Calu3 (cell line): ENCODE results near the gene FTO. TPM values are rescaled to one million over a fixed set of nuclear protein-coding genes. Genes with fewer than 3 reads are reported as not detected.

Experiments
- BruUV-seq: library from RNA; stranded (reverse); fragments of 400-500 nt; replicated peaks from 2 replicates; lab custom pipeline; 2021; lab: Mats Ljungman, UMichigan
- CTCF ChIA-PET: fragments of 300-600 bp; sonication (Branson Sonifier 250); formaldehyde crosslinking; loops from one replicate; lab custom pipeline; 2022; ENCODE audit warnings: antibody characterized with exemption; lab: Charles Lee
- DNase-seq: peaks from one replicate; pipeline ENCODE4 v3.0.0; 2022
- H3K27ac Mint-ChIP-seq: one replicate; pipeline ENCODE4 v1.8.0; 2022; ENCODE audit warnings: mixed read lengths; ENCODE audit not compliant: unreplicated experiment
- H3K27me3 Mint-ChIP-seq: one replicate; pipeline ENCODE4 v1.8.0; 2022; ENCODE audit warnings: mixed read lengths; ENCODE audit not compliant: unreplicated experiment
- H3K36me3 Mint-ChIP-seq: one replicate; pipeline ENCODE4 v1.8.0; 2022; ENCODE audit warnings: mild to moderate bottlenecking, moderate library complexity, mixed read lengths; ENCODE audit not compliant: insufficient read depth, unreplicated experiment
- H3K4me1 Mint-ChIP-seq: one replicate; pipeline ENCODE4 v1.8.0; 2022; ENCODE audit warnings: mild to moderate bottlenecking, low read depth, mixed read lengths; ENCODE audit not compliant: unreplicated experiment
- H3K4me3 Mint-ChIP-seq: one replicate; pipeline ENCODE4 v1.8.0; 2022; ENCODE audit warnings: mild to moderate bottlenecking, low read depth, moderate library complexity, mixed read lengths; ENCODE audit not compliant: unreplicated experiment
- H3K9me3 Mint-ChIP-seq: one replicate; pipeline ENCODE4 v1.8.0; 2022; ENCODE audit warnings: low read depth, mixed read lengths; ENCODE audit not compliant: unreplicated experiment
- intact Hi-C: fragments of 100-400 bp; cut with micrococcal nuclease; formaldehyde crosslinking; loops from one replicate; pipeline ENCODE4 v1.10.0; 2022; ENCODE audit not compliant: unreplicated experiment
- total RNA-seq: library from RNA; stranded (reverse); gene quantifications from 2 replicates; pipeline ENCODE4 v1.2.3, GENCODE V29; 2022
- TF ChIP-seq, protein P1 (sequence below): fragments of 200-600 bp; IDR thresholded peaks from one replicate; pipeline ENCODE4 v1.8.0; 2022; ENCODE audit warnings: antibody characterized with exemption; ENCODE audit not compliant: unreplicated experiment

FTO gene
- total RNA-seq, 1 experiment from 2014 or later, result 68.9 TPM

DNA sequence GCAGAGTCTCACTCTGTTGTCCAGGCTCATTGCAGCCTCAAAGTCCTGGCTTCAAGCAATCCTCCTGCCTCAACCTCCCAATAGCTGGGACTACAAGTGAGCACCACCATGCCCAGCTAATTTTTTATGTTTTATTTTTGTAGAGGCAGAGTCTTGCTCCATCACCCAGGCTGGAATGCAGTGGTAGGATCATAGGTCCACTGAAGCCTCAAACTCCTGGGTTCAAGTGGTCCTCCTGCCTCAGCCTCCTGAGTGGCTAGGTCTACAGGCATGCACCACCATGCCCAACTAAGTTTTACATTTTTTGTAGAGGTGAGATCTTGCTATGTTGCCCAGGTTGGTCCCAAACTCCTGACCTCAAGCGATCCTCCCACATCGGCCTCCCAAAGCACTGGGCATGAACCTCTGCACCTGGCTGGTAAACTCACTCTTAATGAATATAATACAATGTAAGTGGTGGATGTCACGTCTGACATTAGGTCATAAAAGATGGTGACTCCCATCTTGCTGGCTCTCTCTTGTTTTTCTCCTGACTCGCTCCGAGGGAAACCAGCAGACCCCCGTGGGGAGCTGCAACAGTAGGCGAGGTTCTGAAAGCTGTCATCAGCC is 456.4 kb downstream of the FTO start:
- TF ChIP-seq, protein P1, sequence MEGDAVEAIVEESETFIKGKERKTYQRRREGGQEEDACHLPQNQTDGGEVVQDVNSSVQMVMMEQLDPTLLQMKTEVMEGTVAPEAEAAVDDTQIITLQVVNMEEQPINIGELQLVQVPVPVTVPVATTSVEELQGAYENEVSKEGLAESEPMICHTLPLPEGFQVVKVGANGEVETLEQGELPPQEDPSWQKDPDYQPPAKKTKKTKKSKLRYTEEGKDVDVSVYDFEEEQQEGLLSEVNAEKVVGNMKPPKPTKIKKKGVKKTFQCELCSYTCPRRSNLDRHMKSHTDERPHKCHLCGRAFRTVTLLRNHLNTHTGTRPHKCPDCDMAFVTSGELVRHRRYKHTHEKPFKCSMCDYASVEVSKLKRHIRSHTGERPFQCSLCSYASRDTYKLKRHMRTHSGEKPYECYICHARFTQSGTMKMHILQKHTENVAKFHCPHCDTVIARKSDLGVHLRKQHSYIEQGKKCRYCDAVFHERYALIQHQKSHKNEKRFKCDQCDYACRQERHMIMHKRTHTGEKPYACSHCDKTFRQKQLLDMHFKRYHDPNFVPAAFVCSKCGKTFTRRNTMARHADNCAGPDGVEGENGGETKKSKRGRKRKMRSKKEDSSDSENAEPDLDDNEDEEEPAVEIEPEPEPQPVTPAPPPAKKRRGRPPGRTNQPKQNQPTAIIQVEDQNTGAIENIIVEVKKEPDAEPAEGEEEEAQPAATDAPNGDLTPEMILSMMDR, result no peak
- Mint-ChIP-seq H3K9me3 (peaks cover 7% of the 10 kb centered on the region), H3K4me1 (no peaks in the 10 kb centered on the region), H3K27ac (no peak overlapping the region), H3K27me3 (peaks cover 12% of the 10 kb centered on the region), H3K4me3 (no peak overlapping the region), H3K36me3 (no peaks in the 10 kb centered on the region)
- DNase-seq, result no peak
- BruUV-seq, result no TSS peak
- CTCF ChIA-PET, result interaction anchor here (0.8 kb wide), 1 partner anchor 18 kb away, joined by 3 read pairs; no protein-coding TSS in a partner anchor
- intact Hi-C loops, result no loop called here

DNA sequence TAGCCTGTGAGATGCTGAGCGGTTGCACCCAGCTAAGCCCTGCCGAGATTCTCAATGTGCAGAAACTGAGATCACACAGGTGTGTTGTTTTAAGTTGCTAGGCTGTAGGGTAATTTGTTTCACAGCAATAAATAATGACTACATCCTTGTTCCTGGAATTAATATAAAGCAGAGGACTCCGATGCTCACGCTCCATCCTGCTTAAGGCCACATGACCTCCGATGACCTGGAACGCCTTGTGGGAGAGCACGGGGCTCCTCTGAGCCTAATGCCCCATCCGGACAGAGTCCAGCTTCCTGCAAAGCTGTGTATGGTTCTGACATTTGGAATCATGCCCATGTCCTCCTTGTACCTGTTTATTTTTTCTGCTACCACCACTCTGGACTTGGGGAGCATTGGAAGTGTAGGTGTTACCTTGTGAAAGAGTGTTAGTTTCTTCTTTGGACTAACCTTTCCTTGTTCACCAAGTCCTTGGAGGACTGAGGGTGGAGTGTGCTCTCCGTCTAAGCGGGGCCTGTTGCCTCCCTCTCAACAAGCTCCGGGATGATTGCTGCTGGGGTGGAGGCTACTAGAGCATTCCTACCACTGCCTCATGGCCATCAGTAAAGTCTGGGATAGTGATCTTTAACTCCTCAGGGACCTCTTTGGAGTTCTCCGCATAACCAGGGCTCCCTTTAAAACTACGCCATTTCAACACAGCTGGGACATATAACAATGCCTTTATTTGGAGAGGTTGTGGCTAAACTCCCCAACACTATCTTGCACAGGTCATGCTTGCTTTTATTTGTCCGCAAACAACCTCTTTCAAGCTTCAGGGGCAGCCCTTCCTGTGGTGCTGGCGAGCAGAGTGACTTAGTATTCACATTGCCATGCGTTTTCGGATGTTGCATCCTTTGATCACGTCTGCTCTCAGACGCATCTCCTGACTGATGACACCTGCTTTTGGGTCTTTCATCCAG is 457.3 kb downstream of the FTO start:
- no peak overlapping the region for H3K4me3 Mint-ChIP-seq
- DNase-seq, result no peak
- no peaks in the 10 kb centered on the region for H3K36me3 Mint-ChIP-seq
- no peaks in the 10 kb centered on the region for H3K4me1 Mint-ChIP-seq
- H3K9me3 Mint-ChIP-seq, result peaks cover 7% of the 10 kb centered on the region
- peaks cover 4% of the 10 kb centered on the region for H3K27me3 Mint-ChIP-seq
- TF ChIP-seq, protein P1, result no peak
- H3K27ac Mint-ChIP-seq, result no peak overlapping the region
- intact Hi-C loops, result no loop called here
- CTCF ChIA-PET, result no interaction called here
- no TSS peak for BruUV-seq

DNA sequence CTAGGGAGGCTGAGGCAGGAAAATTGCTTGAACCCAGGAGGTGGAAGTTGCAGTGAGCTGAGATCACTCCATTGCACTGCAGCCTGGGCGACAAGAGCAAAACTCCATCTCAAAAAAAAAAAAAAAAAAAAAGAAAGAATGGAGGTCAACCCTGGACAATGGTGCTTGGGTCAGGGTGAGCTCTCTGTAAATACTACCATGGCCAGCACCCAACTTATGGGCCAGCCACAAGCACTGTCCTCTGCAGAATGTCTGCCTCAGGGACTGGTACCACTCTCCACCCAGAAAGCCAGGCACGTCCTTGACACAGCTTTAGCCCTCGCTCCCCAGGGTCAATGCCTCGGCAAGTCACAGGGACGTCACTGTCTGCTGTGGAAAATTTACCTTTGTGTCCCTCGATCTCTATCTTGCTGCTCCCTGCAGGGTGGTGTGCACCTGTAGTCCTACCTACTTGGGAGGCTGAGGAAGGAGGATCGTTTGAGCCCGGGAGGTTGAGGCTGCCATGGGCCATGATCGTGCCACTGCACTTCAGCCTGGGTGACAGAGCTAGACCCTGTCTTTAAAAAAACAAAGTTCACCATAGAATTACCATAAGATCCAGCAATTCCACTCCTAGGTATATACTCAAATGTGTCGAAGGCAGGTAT is 459.4 kb downstream of the FTO start:
- DNase-seq, result no peak
- TF ChIP-seq, protein P1, result no peak
- BruUV-seq, result no TSS peak
- H3K27me3 Mint-ChIP-seq, result peaks cover 17% of the 10 kb centered on the region
- no peak overlapping the region for H3K4me3 Mint-ChIP-seq
- no peaks in the 10 kb centered on the region for H3K36me3 Mint-ChIP-seq
- intact Hi-C loops, result no loop called here
- H3K4me1 Mint-ChIP-seq, result no peaks in the 10 kb centered on the region
- CTCF ChIA-PET, result interaction anchor here (0.6 kb wide), 1 partner anchor 244 kb away, joined by 3 read pairs; no protein-coding TSS in a partner anchor
- H3K27ac Mint-ChIP-seq, result no peak overlapping the region
- H3K9me3 Mint-ChIP-seq, result peaks cover 9% of the 10 kb centered on the region

DNA sequence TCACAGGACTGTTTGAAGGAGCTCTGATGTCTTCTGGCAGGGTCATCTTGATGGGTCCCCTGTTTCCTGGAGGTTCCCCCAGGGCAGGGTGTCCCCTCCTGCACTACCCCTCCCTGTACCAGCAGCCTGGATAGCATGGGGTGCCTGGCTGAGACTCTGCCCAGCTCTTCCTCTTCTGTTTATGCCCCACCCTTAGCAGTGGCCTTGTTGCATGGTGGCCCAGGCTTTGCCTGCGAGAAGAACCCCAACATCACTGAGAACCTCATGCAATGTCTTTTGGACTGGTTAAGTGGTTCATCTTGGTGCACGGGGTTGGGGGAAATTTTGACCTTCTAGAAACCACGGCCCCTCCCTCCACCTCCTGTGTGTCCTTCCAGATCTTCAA is 460.8 kb downstream of the FTO start:
- intact Hi-C loops, result no loop called here
- no peak for DNase-seq
- no TSS peak for BruUV-seq
- Mint-ChIP-seq H3K4me3 (no peak overlapping the region), H3K27ac (no peak overlapping the region), H3K27me3 (peaks cover 28% of the 10 kb centered on the region), H3K9me3 (peaks cover 6% of the 10 kb centered on the region), H3K36me3 (no peaks in the 10 kb centered on the region), H3K4me1 (no peaks in the 10 kb centered on the region)
- TF ChIP-seq, protein P1, result no peak
- CTCF ChIA-PET, result interaction anchor here (0.6 kb wide), 1 partner anchor 613 kb away, joined by 3 read pairs; no protein-coding TSS in a partner anchor
